D721Med (cell line): ENCODE results near the gene TRMT2A.

ENCODE experiments used
- DNase-seq: peaks from one replicate; pipeline ENCODE4 v3.0.0; 2011; ENCODE audit warnings: low spot score; ENCODE audit not compliant: insufficient read length
- FAIRE-seq: peaks from 2 replicates; lab custom pipeline; 2011; peaks lifted over from hg19 to GRCh38; lab: Jason Lieb, UNC
- TF ChIP-seq, protein P1 (sequence below): IDR thresholded peaks from 2 replicates; pipeline ENCODE4 v1.5.1; 2012; ENCODE audit warnings: mild to moderate bottlenecking, control low read depth; ENCODE audit not compliant: insufficient read depth; ENCODE audit errors: missing control alignments

TRMT2A gene

GRCh38 chr22:20115691-20116375, 1.2 kb downstream of the TRMT2A start, which contains the start of gene RANBP1:
Gene RANBP1 (plus strand): TSS chr22:20116104. CDS start chr22:20116185, 81 bp downstream.
- DNase-seq, result no peak
- no peak for FAIRE-seq
- TF ChIP-seq, protein P1, sequence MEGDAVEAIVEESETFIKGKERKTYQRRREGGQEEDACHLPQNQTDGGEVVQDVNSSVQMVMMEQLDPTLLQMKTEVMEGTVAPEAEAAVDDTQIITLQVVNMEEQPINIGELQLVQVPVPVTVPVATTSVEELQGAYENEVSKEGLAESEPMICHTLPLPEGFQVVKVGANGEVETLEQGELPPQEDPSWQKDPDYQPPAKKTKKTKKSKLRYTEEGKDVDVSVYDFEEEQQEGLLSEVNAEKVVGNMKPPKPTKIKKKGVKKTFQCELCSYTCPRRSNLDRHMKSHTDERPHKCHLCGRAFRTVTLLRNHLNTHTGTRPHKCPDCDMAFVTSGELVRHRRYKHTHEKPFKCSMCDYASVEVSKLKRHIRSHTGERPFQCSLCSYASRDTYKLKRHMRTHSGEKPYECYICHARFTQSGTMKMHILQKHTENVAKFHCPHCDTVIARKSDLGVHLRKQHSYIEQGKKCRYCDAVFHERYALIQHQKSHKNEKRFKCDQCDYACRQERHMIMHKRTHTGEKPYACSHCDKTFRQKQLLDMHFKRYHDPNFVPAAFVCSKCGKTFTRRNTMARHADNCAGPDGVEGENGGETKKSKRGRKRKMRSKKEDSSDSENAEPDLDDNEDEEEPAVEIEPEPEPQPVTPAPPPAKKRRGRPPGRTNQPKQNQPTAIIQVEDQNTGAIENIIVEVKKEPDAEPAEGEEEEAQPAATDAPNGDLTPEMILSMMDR, result no peak

- FAIRE-seq (no peak), DNase-seq (no peak)
- TF ChIP-seq, protein P1, result no peak
These were observed 2.2 kb downstream of the TRMT2A start for GRCh38 chr22:20114506-20115475.

DNA sequence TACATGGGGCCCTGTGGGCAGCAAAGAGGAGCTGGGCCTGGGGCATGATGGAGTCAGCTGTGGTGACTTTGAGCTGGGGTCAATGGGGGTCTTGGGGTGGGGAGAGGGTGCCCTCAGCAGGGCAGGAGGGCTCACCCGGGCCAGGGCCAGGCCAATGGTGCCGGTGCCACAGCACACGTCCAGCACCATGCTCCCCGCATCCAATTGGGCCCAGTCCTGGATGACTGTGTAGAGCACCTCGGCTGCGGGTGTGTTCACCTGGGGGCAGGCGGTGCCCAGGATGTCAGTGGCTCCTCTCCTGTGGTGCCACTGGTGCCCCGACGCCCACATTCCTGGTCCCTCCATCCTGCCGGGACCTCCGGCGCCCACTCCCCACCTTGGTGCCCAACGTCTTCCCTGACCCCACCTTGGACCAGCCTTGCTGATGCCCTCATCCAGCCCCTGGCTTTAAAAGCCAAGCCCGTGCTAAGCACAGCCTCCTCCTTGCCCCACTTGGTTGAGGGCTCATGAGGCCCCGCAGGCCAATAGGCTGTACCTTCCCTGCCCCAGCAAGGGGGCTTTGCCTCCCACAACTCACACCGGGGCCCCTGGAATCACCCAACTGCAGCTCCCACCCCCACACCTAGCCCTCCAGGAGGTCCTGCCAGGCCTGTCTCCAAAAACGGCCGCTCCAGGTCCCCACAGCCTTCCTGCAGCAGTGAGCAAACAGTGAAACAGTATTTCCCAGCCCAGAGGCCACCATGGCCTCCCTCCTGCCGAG, 3.3 kb downstream of the TRMT2A start:
- no peak for FAIRE-seq
- DNase-seq, result no peak
- TF ChIP-seq, protein P1, result no peak

DNA sequence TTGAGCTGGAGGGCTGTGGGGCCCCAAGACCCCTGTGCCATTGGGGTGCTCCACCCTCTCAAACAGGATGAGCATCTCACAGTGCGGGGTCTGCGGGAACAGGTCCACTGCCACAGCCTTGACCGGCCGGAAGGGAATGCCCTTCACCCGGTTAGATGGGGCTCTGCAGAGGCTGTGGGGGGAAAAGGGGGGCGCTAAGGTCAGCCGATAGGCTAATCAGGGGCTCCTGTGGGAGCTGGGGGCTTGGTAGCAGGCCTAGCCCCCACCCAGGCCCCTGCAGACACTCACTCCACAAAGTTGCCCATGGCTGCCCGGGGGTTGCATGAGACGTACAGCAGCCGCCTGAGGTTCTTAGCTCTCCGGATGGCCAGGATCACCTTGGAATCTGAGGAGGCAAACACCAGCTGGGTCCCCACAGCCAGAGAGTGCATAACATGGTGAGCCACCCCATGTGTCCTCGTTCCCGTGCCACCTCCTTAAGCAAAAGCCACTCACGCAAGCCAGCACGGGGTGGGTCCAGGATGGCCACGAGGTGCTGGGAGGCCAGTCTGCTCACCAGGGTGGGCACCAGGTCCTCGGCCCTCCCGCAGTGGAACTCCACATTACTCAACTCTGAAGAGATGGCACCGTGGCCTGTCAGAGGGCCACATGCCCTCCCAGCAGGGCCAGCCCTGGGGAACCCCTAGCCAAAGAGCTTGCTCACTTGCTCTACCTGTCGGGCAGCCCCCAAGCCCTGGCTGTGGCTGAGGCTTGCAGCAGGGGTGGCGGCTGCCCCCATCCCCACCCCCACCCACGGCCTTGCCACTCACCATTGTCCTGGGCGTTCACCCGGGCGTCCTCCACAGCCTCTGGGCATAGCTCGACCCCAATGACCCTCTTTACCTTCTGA, 4.2 kb downstream of the TRMT2A start:
- TF ChIP-seq, protein P1, result no peak
- DNase-seq (no peak), FAIRE-seq (no peak)

DNA sequence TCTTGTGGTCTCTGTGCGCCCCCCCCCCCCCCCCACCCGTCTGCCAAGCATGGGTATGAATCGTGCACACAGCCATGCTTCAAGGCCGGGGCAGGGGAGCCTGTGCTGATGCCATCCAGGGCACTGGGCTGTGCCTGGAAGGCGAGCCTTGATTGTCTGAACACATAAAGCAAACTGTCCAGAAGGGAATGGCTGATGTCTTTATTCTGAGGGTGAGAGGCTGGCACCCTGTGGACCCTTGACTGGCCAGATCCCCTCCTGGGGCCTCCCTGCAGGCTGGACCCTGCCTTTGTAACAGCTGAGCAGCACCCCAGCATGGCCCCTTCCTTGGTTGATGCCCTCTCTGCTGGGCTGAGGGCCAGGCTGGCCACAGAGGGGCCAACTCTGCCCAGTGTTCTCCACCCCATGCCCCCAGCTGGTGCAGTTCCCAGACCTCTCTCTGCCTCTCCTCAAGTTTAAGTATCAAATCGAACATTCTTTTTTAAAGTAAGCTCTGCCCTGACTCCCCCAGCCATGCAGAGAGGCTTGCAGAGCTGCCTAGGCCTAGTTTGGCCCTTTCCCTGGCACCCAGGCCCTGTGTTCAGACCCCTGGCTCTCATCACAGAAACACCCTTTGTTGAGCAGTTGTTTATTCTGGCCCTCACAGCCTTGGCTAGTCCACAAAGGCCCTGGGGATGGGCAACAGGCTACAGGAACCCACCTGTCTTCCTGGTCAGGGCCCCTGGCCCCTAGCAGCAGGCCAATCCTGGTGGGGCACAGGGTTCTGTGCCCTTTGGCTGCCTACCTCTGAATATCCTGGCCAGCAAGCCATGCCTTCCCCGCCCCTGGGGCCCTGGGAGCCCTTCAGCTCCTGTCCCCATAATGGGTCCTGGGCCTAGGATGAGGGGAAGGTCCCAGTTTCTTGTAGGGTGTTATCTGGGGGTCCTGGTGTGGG, 5.1 kb downstream of the TRMT2A start:
- no peak for FAIRE-seq
- no peak for DNase-seq
- TF ChIP-seq, protein P1, result no peak
